K562 (cell line): ENCODE results near the gene GPR15. TPM values are rescaled to one million over a fixed set of nuclear protein-coding genes. Genes with fewer than 3 reads are reported as not detected.

Experiments
- BMI1 ChIP-seq: fragments of 150-350 bp; IDR thresholded peaks from 2 replicates; pipeline ENCODE4 v1.6.1; 2014; ENCODE audit warnings: low read length
- CBFA2T2 ChIP-seq: fragments of 450-650 bp; conservative IDR thresholded peaks from 2 replicates; pipeline ENCODE4 v1.6.1; 2017; ENCODE audit warnings: mild to moderate bottlenecking
- CBFA2T3 ChIP-seq: fragments of 450-650 bp; IDR thresholded peaks from 2 replicates; pipeline ENCODE4 v1.6.1; 2017
- CC2D1A ChIP-seq: fragments of 450-650 bp; IDR thresholded peaks from 2 replicates; pipeline ENCODE4 v1.6.1; 2017; ENCODE audit warnings: mild to moderate bottlenecking
- CHD1 ChIP-seq: fragments of 200-600 bp; sonication (generic); IDR thresholded peaks from one replicate; pipeline ENCODE4 v1.6.1; 2012; ENCODE audit warnings: mild to moderate bottlenecking, moderate library complexity, low read length, inconsistent platforms
- CTCF ChIP-seq, 3 experiments: IDR thresholded peaks in 2 of 3; conservative IDR thresholded peaks in 1 of 3; 2 replicates each; pipeline ENCODE4 v1.5.1; 2011 to 2012; ENCODE audit warnings: low read length in 3 of 3, mild to moderate bottlenecking in 3 of 3, control low read depth in 2 of 3, improper control_type of control experiment in 1 of 3, inconsistent platforms in 1 of 3, low read depth in 1 of 3, mixed read lengths in 1 of 3, moderate library complexity in 1 of 3; ENCODE audit not compliant: insufficient read depth in 2 of 3
- EHMT2 ChIP-seq: fragments of 450-650 bp; IDR thresholded peaks from 2 replicates; pipeline ENCODE4 v1.6.1; 2018; ENCODE audit warnings: antibody characterized with exemption
- ETS2 ChIP-seq: IDR thresholded peaks from 2 replicates; pipeline ENCODE4 v1.6.1; 2016; ENCODE audit warnings: borderline replicate concordance, missing genetic modification characterization, mild to moderate bottlenecking, moderate library complexity, missing compliant biosample characterization; ENCODE audit not compliant: poor library complexity, severe bottlenecking
- GABPA ChIP-seq: fragments of 200-800 bp; sonication (Bioruptor generic); conservative IDR thresholded peaks from 2 replicates; pipeline ENCODE4 v1.6.1; 2016; ENCODE audit warnings: low read depth, missing genetic modification characterization, missing compliant biosample characterization
- HDAC8 ChIP-seq: fragments of 450-650 bp; IDR thresholded peaks from 2 replicates; pipeline ENCODE4 v1.6.1; 2016; ENCODE audit warnings: mild to moderate bottlenecking, missing genetic modification characterization, moderate library complexity, missing compliant biosample characterization
- KAT2B ChIP-seq: IDR thresholded peaks from one replicate; pipeline ENCODE4 v1.6.1; 2012; ENCODE audit warnings: low read depth, mild to moderate bottlenecking, control low read depth, inconsistent platforms, low read length, moderate library complexity
- KLF1 ChIP-seq: fragments of 450-650 bp; IDR thresholded peaks from 2 replicates; pipeline ENCODE4 v1.6.1; 2016; ENCODE audit warnings: missing genetic modification characterization, missing compliant biosample characterization
- L3MBTL2 ChIP-seq: fragments of 450-650 bp; IDR thresholded peaks from 2 replicates; pipeline ENCODE4 v1.6.1; 2016; ENCODE audit warnings: mild to moderate bottlenecking, moderate library complexity
- MTA2 ChIP-seq: fragments of 450-650 bp; IDR thresholded peaks from 2 replicates; pipeline ENCODE4 v1.6.1; 2016; ENCODE audit warnings: low read depth
- NFATC3 ChIP-seq: fragments of 450-650 bp; IDR thresholded peaks from 2 replicates; pipeline ENCODE4 v1.6.1; 2017; ENCODE audit warnings: mild to moderate bottlenecking
- NRF1 ChIP-seq, 2 experiments: fragments of 450-650 bp; IDR thresholded peaks in 1 of 2; conservative IDR thresholded peaks in 1 of 2; 2 replicates each; pipeline ENCODE4 v1.6.1; 2014; ENCODE audit warnings: mild to moderate bottlenecking in 2 of 2
- PHF21A ChIP-seq: fragments of 450-650 bp; IDR thresholded peaks from 2 replicates; pipeline ENCODE4 v1.6.1; 2017; ENCODE audit warnings: low read depth, borderline replicate concordance
- SNRNP70 ChIP-seq: fragments of 200-400 bp; formaldehyde crosslinking; optimal IDR thresholded peaks from 2 replicates; pipeline ENCODE3; 2017; ENCODE audit warnings: low read depth, low read length
- TEAD4 ChIP-seq, 2 experiments: sonication (generic) in 1 of 2; formaldehyde crosslinking in 1 of 2; IDR thresholded peaks; 2 replicates each; pipeline versions ENCODE4 v1.6.1 to v1.8.0; 2012 to 2022; ENCODE audit warnings: borderline replicate concordance in 1 of 2, inconsistent platforms in 1 of 2, low read length in 1 of 2, mild to moderate bottlenecking in 1 of 2, missing genetic modification reagents in 1 of 2
- U2AF2 ChIP-seq: fragments of 200-400 bp; formaldehyde crosslinking; optimal IDR thresholded peaks from 2 replicates; pipeline ENCODE3; 2017; ENCODE audit warnings: low read depth, mild to moderate bottlenecking, low read length
- ZNF143 ChIP-seq: sonication (generic); formaldehyde crosslinking; IDR thresholded peaks from 2 replicates; pipeline ENCODE4 v1.9.0; 2022; ENCODE audit warnings: mild to moderate bottlenecking, missing genetic modification reagents
- ZNF398 ChIP-seq: fragments of 250-450 bp; sonication (Bioruptor Pico); IDR thresholded peaks from 2 replicates; pipeline ENCODE4 v1.8.0; 2021; ENCODE audit warnings: moderate library complexity, mild to moderate bottlenecking, inconsistent platforms
- ZNF592 ChIP-seq: fragments of 450-650 bp; IDR thresholded peaks from 2 replicates; pipeline ENCODE4 v1.6.1; 2017; ENCODE audit warnings: antibody characterized with exemption, mild to moderate bottlenecking
- ZNF668 ChIP-seq: fragments of 250-450 bp; sonication (Bioruptor Pico); IDR thresholded peaks from 2 replicates; pipeline ENCODE4 v1.8.0; 2022; ENCODE audit warnings: mild to moderate bottlenecking, inconsistent platforms
- polyA plus RNA-seq, 8 experiments: library from polyadenylated mRNA; depleted of rRNA in 4 of 8; stranded (reverse) in 5 of 8; unstranded in 3 of 8; fragments of >200 nt; fragmentation: Nextera tagmentation in 2 of 8; fragmentation: Illumina TruSeq in 1 of 8; extraction: Ambion mirVana in 2 of 8; extraction: Trizol in 1 of 8; gene quantifications; 2 replicates each; pipeline versions ENCODE4 v1.2.1 to v1.2.3, GENCODE V29; 2011 to 2014; ENCODE audit warnings: inconsistent platforms in 1 of 8, missing spikeins in 1 of 8
- total RNA-seq, 7 experiments: library from RNA; depleted of rRNA in 6 of 7; stranded (reverse); fragments of >200 nt in 6 of 7; fragmentation: Illumina TruSeq in 2 of 7; extraction: Trizol in 2 of 7; gene quantifications; 2 replicates each; pipeline versions ENCODE4 v1.2.1 to v1.2.3, GENCODE V29; 2011 to 2021; ENCODE audit warnings: low replicate concordance in 1 of 7

Gene GPR15
- total and polyA plus RNA-seq, 9 of the 15 experiments (the other 6 are each of a cell fraction or from before 2014, with no cell fraction given) = 0.13 TPM; not detected in 8

- no peak for TF ChIP-seq ZNF592
- peak; percentile 59 for TF ChIP-seq CBFA2T2
- TF ChIP-seq ZNF668 (CRISPR knock-in tag) = no peak
- TF ChIP-seq ZNF143 (CRISPR knock-in tag) = no peak
- TF ChIP-seq TEAD4 (IDR thresholded peaks at IDR 0.05; ENCODE audit: low read length) = peak; percentile 35; the same call in 1 of the 2 replicates
- no peak for TF ChIP-seq TEAD4 (CRISPR knock-in tag; IDR thresholded peaks at IDR 0.05; ENCODE audit: borderline replicate concordance)
- no peak for TF ChIP-seq KLF1 (tag)
- no peak for TF ChIP-seq L3MBTL2
- TF ChIP-seq MTA2 = no peak
- TF ChIP-seq HDAC8 = no peak
- peak; percentile 78 for TF ChIP-seq CBFA2T3
- no peak for TF ChIP-seq CHD1
- no peak for TF ChIP-seq NRF1 (conservative IDR thresholded peaks at IDR 0.05 in 1 of 2, IDR thresholded peaks at IDR 0.05 in 1 of 2)
- TF ChIP-seq U2AF2 = no peak
- no peak for TF ChIP-seq GABPA (tag)
- TF ChIP-seq NFATC3 = no peak
- TF ChIP-seq EHMT2 = no peak
- no peak for TF ChIP-seq BMI1
- TF ChIP-seq ZNF398 (CRISPR knock-in tag) = no peak
- no peak for TF ChIP-seq CC2D1A
- no peak for TF ChIP-seq CTCF (IDR thresholded peaks at IDR 0.05 in 2 of 3, conservative IDR thresholded peaks at IDR 0.05 in 1 of 3; ENCODE audit: insufficient read depth in 2 of 3, low read depth in 1 of 3, low read length in 3 of 3)
- TF ChIP-seq KAT2B = no peak
- no peak for TF ChIP-seq PHF21A
- TF ChIP-seq ETS2 (tag) = no peak
- no peak for TF ChIP-seq SNRNP70
These were observed 42.4 kb downstream of the GPR15 start (continued) for GRCh38 chr3:98574132-98574531.
